Activated naive CD8-positive, alpha-beta T cell (primary cell): ENCODE results near the gene GLIS2.

ENCODE experiments used
- H3K27ac Mint-ChIP-seq: one replicate; pipeline ENCODE4 v1.8.0; 2021; ENCODE audit warnings: mixed read lengths
- H3K27me3 Mint-ChIP-seq: one replicate; pipeline ENCODE4 v1.8.0; 2021; ENCODE audit warnings: mixed read lengths
- H3K36me3 Mint-ChIP-seq: one replicate; pipeline ENCODE4 v1.8.0; 2021; ENCODE audit warnings: mixed read lengths
- H3K4me1 Mint-ChIP-seq: one replicate; pipeline ENCODE4 v1.8.0; 2021; ENCODE audit warnings: low read depth, mixed read lengths
- H3K4me3 Mint-ChIP-seq: one replicate; pipeline ENCODE4 v1.8.0; 2021; ENCODE audit warnings: mild to moderate bottlenecking, mixed read lengths
- H3K9me3 Mint-ChIP-seq: one replicate; pipeline ENCODE4 v1.8.0; 2021; ENCODE audit warnings: low read depth, mixed read lengths

GLIS2 gene

GRCh38 chr16:4288148-4288921, 27.5 kb upstream of the GLIS2 start:
- H3K27me3 Mint-ChIP-seq = peaks cover 9% of the 10 kb centered on the region
- no peaks in the 10 kb centered on the region for H3K36me3 Mint-ChIP-seq
- H3K27ac Mint-ChIP-seq = no peak overlapping the region
- no peak overlapping the region for H3K4me3 Mint-ChIP-seq
- peaks cover 11% of the 10 kb centered on the region for H3K4me1 Mint-ChIP-seq
- no peaks in the 10 kb centered on the region for H3K9me3 Mint-ChIP-seq

- no peaks in the 10 kb centered on the region for H3K9me3 Mint-ChIP-seq
- no peaks in the 10 kb centered on the region for H3K36me3 Mint-ChIP-seq
- no peaks in the 10 kb centered on the region for H3K27me3 Mint-ChIP-seq
- H3K4me1 Mint-ChIP-seq = peaks cover 13% of the 10 kb centered on the region
- no peak overlapping the region for H3K27ac Mint-ChIP-seq
- H3K4me3 Mint-ChIP-seq = no peak overlapping the region
These were observed 25.5 kb upstream of the GLIS2 start for GRCh38 chr16:4290236-4290830.

- H3K27me3 Mint-ChIP-seq = no peaks in the 10 kb centered on the region
- H3K36me3 Mint-ChIP-seq = no peaks in the 10 kb centered on the region
- H3K4me1 Mint-ChIP-seq = peaks cover 13% of the 10 kb centered on the region
- H3K9me3 Mint-ChIP-seq = no peaks in the 10 kb centered on the region
- H3K27ac Mint-ChIP-seq = no peak overlapping the region
- no peak overlapping the region for H3K4me3 Mint-ChIP-seq
These were observed 24.2 kb upstream of the GLIS2 start for GRCh38 chr16:4291699-4292098.

- no peak overlapping the region for H3K4me3 Mint-ChIP-seq
- no peaks in the 10 kb centered on the region for H3K36me3 Mint-ChIP-seq
- H3K27ac Mint-ChIP-seq = no peak overlapping the region
- H3K27me3 Mint-ChIP-seq = no peaks in the 10 kb centered on the region
- H3K9me3 Mint-ChIP-seq = no peaks in the 10 kb centered on the region
- H3K4me1 Mint-ChIP-seq = peaks cover 7% of the 10 kb centered on the region
These were observed 22.6 kb upstream of the GLIS2 start for GRCh38 chr16:4293181-4293716.

GRCh38 chr16:4293822-4294457, 21.9 kb upstream of the GLIS2 start:
- no peaks in the 10 kb centered on the region for H3K27me3 Mint-ChIP-seq
- H3K4me3 Mint-ChIP-seq = no peak overlapping the region
- H3K36me3 Mint-ChIP-seq = no peaks in the 10 kb centered on the region
- no peak overlapping the region for H3K27ac Mint-ChIP-seq
- peaks cover 3% of the 10 kb centered on the region for H3K4me1 Mint-ChIP-seq
- H3K9me3 Mint-ChIP-seq = no peaks in the 10 kb centered on the region

- Mint-ChIP-seq H3K27me3 (no peaks in the 10 kb centered on the region), H3K36me3 (no peaks in the 10 kb centered on the region), H3K9me3 (no peaks in the 10 kb centered on the region), H3K4me3 (no peak overlapping the region), H3K27ac (no peak overlapping the region), H3K4me1 (peaks cover 6% of the 10 kb centered on the region)
These were observed 20.3 kb upstream of the GLIS2 start for GRCh38 chr16:4295581-4295980.

- Mint-ChIP-seq H3K4me3 (no peak overlapping the region), H3K27ac (no peak overlapping the region), H3K36me3 (no peaks in the 10 kb centered on the region), H3K27me3 (no peaks in the 10 kb centered on the region), H3K9me3 (no peaks in the 10 kb centered on the region), H3K4me1 (peaks cover 6% of the 10 kb centered on the region)
These were observed 18.4 kb upstream of the GLIS2 start for GRCh38 chr16:4297480-4297879.

GRCh38 chr16:4298761-4299522, 16.9 kb upstream of the GLIS2 start:
- H3K4me3 Mint-ChIP-seq = no peak overlapping the region
- no peak overlapping the region for H3K27ac Mint-ChIP-seq
- peaks cover 4% of the 10 kb centered on the region for H3K4me1 Mint-ChIP-seq
- H3K27me3 Mint-ChIP-seq = no peaks in the 10 kb centered on the region
- no peaks in the 10 kb centered on the region for H3K9me3 Mint-ChIP-seq
- H3K36me3 Mint-ChIP-seq = no peaks in the 10 kb centered on the region

- Mint-ChIP-seq H3K9me3 (no peaks in the 10 kb centered on the region), H3K36me3 (no peaks in the 10 kb centered on the region), H3K27me3 (no peaks in the 10 kb centered on the region), H3K27ac (no peak overlapping the region), H3K4me1 (peaks cover 13% of the 10 kb centered on the region), H3K4me3 (no peak overlapping the region)
These were observed 14.7 kb upstream of the GLIS2 start for GRCh38 chr16:4301177-4301576.

- Mint-ChIP-seq H3K4me1 (peaks cover 21% of the 10 kb centered on the region), H3K36me3 (no peaks in the 10 kb centered on the region), H3K9me3 (no peaks in the 10 kb centered on the region), H3K27me3 (no peaks in the 10 kb centered on the region), H3K4me3 (no peak overlapping the region), H3K27ac (no peak overlapping the region)
These were observed 13.9 kb upstream of the GLIS2 start for GRCh38 chr16:4301968-4302367.

- Mint-ChIP-seq H3K36me3 (peaks cover 2% of the 10 kb centered on the region), H3K4me3 (no peak overlapping the region), H3K9me3 (no peaks in the 10 kb centered on the region), H3K27me3 (no peaks in the 10 kb centered on the region), H3K4me1 (peaks cover 29% of the 10 kb centered on the region), H3K27ac (peak overlapping the region; percentile 34)
These were observed 11.9 kb upstream of the GLIS2 start for GRCh38 chr16:4303973-4304372.

GRCh38 chr16:4306470-4307214, 9.2 kb upstream of the GLIS2 start:
- Mint-ChIP-seq H3K36me3 (peaks cover 2% of the 10 kb centered on the region), H3K4me3 (peak overlapping the region; percentile 89), H3K27ac (peak overlapping the region; percentile 95), H3K27me3 (no peaks in the 10 kb centered on the region), H3K9me3 (no peaks in the 10 kb centered on the region), H3K4me1 (peaks cover 32% of the 10 kb centered on the region)

- Mint-ChIP-seq H3K27me3 (no peaks in the 10 kb centered on the region), H3K36me3 (peaks cover 2% of the 10 kb centered on the region), H3K4me1 (peaks cover 32% of the 10 kb centered on the region), H3K4me3 (peak overlapping the region; percentile 89), H3K27ac (peak overlapping the region; percentile 95), H3K9me3 (no peaks in the 10 kb centered on the region)
These were observed 8.4 kb upstream of the GLIS2 start for GRCh38 chr16:4307215-4308037.
